GM12878 (cell line): ENCODE measurements around the gene PIP4K2A.

Experiments
- EGR1 ChIP-seq, 2 experiments: IDR thresholded peaks; 1 replicate in 1 of 2; 2 replicates in 1 of 2; pipeline ENCODE4 v1.6.1; 2011 to 2012; ENCODE audit warnings: low read depth in 2 of 2, low read length in 2 of 2, borderline replicate concordance in 1 of 2, mild to moderate bottlenecking in 1 of 2, moderate library complexity in 1 of 2
- JUND ChIP-seq: IDR thresholded peaks from 2 replicates; pipeline ENCODE4 v1.6.1; 2012; ENCODE audit warnings: low read depth, mild to moderate bottlenecking, low read length, improper control_type of control experiment, moderate library complexity
- KDM1A ChIP-seq: fragments of 200-600 bp; sonication (generic); IDR thresholded peaks from 2 replicates; pipeline ENCODE4 v1.6.1; 2016; ENCODE audit warnings: borderline replicate concordance
- MTA3 ChIP-seq: IDR thresholded peaks from 2 replicates; pipeline ENCODE4 v1.6.1; 2012; ENCODE audit warnings: low read length, inconsistent platforms, borderline replicate concordance
- NRF1 ChIP-seq: conservative IDR thresholded peaks from 2 replicates; pipeline ENCODE4 v1.6.1; 2011; ENCODE audit warnings: mild to moderate bottlenecking, low read depth, low read length, improper control_type of control experiment
- SIN3A ChIP-seq: IDR thresholded peaks from 2 replicates; pipeline ENCODE4 v1.6.1; 2012; ENCODE audit warnings: low read depth, low read length, improper control_type of control experiment
- SPI1 ChIP-seq: IDR thresholded peaks from 2 replicates; pipeline ENCODE4 v1.6.1; 2011; ENCODE audit warnings: low read depth, mild to moderate bottlenecking, low read length, moderate library complexity, borderline replicate concordance; ENCODE audit not compliant: insufficient read depth
- TF ChIP-seq, protein P1 (sequence below): IDR thresholded peaks from 2 replicates; pipeline ENCODE4 v1.6.1; 2012; ENCODE audit warnings: low read depth, low read length, improper control_type of control experiment
- TF ChIP-seq, protein P2 (sequence below), 3 experiments: IDR thresholded peaks in 2 of 3; conservative IDR thresholded peaks in 1 of 3; 2 replicates each; pipeline ENCODE4 v1.5.1; 2011; ENCODE audit warnings: low read depth in 3 of 3, low read length in 3 of 3, mild to moderate bottlenecking in 3 of 3, control low read depth in 2 of 3, moderate library complexity in 2 of 3, inconsistent platforms in 1 of 3, mixed read lengths in 1 of 3; ENCODE audit not compliant: control insufficient read depth in 2 of 3, insufficient read depth in 1 of 3; ENCODE audit errors: extremely low read depth in 1 of 3
- TF ChIP-seq, protein P3 (sequence below): IDR thresholded peaks from 2 replicates; pipeline ENCODE4 v1.6.1; 2012; ENCODE audit warnings: mild to moderate bottlenecking, low read depth, low read length

DNA sequence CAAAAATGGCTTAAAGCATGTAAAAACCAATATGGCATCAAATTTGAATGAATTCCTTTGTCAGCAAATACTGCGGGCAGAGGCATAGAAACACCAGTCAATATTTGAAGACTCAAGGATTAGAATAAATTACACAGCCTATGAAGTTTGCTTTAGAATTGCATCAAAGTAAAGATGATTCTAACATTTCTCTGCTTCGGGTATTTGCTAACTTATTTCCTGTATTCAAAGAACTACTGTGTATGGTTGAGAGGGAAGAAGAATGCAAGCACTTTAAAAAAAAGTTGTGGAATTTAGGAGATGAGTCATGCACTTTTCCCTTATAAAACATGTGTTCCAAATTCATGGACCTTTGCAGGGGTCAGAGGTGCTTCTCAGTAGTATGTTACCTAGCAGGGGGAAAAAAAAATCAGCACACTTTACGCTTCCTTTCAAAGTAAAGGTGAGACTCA, 90.1 kb downstream of the PIP4K2A start:
- no peak for TF ChIP-seq EGR1 (IDR thresholded peaks at IDR 0.05; ENCODE audit: borderline replicate concordance in 1 of 2, low read depth in 2 of 2, low read length in 2 of 2)
- TF ChIP-seq, protein P1, sequence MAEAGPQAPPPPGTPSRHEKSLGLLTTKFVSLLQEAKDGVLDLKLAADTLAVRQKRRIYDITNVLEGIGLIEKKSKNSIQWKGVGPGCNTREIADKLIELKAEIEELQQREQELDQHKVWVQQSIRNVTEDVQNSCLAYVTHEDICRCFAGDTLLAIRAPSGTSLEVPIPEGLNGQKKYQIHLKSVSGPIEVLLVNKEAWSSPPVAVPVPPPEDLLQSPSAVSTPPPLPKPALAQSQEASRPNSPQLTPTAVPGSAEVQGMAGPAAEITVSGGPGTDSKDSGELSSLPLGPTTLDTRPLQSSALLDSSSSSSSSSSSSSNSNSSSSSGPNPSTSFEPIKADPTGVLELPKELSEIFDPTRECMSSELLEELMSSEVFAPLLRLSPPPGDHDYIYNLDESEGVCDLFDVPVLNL, result no peak
- no peak for TF ChIP-seq SIN3A
- no peak for TF ChIP-seq SPI1
- no peak for TF ChIP-seq KDM1A
- no peak for TF ChIP-seq JUND
- TF ChIP-seq, protein P2, sequence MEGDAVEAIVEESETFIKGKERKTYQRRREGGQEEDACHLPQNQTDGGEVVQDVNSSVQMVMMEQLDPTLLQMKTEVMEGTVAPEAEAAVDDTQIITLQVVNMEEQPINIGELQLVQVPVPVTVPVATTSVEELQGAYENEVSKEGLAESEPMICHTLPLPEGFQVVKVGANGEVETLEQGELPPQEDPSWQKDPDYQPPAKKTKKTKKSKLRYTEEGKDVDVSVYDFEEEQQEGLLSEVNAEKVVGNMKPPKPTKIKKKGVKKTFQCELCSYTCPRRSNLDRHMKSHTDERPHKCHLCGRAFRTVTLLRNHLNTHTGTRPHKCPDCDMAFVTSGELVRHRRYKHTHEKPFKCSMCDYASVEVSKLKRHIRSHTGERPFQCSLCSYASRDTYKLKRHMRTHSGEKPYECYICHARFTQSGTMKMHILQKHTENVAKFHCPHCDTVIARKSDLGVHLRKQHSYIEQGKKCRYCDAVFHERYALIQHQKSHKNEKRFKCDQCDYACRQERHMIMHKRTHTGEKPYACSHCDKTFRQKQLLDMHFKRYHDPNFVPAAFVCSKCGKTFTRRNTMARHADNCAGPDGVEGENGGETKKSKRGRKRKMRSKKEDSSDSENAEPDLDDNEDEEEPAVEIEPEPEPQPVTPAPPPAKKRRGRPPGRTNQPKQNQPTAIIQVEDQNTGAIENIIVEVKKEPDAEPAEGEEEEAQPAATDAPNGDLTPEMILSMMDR (IDR thresholded peaks at IDR 0.05 in 2 of 3, conservative IDR thresholded peaks at IDR 0.05 in 1 of 3; ENCODE audit: control insufficient read depth in 2 of 3, extremely low read depth in 1 of 3, insufficient read depth in 1 of 3, low read depth in 3 of 3, low read length in 3 of 3), result no peak
- no peak for TF ChIP-seq MTA3
- TF ChIP-seq NRF1, result no peak
- TF ChIP-seq, protein P3, sequence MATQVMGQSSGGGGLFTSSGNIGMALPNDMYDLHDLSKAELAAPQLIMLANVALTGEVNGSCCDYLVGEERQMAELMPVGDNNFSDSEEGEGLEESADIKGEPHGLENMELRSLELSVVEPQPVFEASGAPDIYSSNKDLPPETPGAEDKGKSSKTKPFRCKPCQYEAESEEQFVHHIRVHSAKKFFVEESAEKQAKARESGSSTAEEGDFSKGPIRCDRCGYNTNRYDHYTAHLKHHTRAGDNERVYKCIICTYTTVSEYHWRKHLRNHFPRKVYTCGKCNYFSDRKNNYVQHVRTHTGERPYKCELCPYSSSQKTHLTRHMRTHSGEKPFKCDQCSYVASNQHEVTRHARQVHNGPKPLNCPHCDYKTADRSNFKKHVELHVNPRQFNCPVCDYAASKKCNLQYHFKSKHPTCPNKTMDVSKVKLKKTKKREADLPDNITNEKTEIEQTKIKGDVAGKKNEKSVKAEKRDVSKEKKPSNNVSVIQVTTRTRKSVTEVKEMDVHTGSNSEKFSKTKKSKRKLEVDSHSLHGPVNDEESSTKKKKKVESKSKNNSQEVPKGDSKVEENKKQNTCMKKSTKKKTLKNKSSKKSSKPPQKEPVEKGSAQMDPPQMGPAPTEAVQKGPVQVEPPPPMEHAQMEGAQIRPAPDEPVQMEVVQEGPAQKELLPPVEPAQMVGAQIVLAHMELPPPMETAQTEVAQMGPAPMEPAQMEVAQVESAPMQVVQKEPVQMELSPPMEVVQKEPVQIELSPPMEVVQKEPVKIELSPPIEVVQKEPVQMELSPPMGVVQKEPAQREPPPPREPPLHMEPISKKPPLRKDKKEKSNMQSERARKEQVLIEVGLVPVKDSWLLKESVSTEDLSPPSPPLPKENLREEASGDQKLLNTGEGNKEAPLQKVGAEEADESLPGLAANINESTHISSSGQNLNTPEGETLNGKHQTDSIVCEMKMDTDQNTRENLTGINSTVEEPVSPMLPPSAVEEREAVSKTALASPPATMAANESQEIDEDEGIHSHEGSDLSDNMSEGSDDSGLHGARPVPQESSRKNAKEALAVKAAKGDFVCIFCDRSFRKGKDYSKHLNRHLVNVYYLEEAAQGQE, result no peak
